ENCODE results near the gene JOSD1. TPM values are rescaled to one million over a fixed set of nuclear protein-coding genes. Genes with fewer than 3 reads are reported as not detected.

Gene JOSD1
- total RNA-seq, 1 donor from 2014 or later: 52.1 TPM

DNA sequence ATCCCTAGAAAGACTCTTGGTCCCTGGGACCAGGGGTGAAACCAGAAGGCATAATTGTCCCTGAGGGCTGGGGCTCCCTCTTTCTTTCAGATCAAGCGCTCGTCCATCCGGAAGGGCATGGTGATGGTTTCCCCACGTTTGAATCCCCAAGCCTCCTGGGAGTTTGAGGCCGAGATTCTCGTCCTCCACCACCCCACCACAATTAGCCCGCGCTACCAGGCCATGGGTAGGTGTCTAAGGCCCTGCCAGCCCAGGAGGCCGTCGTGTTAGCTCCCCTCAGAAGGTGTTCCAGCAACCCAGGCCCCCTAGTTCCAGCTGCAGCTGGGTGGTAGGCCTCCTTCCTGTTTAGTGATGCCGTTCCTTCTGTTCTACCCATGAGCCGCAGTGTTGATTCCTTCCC, 26.4 kb upstream of the JOSD1 start:
- no peak for TF ChIP-seq CTCF (IDR thresholded peaks at IDR 0.05)
- ATAC-seq: no peak
- intact Hi-C loops (cut with DNase I): no loop called here
- Histone ChIP-seq H3K9me3 (no peaks in the 10 kb centered on the region), H3K27ac (no peak overlapping the region), H3K27me3 (no peaks in the 10 kb centered on the region), H3K4me1 (no peaks in the 10 kb centered on the region), H3K4me3 (no peak overlapping the region), H3K36me3 (peaks cover 94% of the 10 kb centered on the region)
- DNase-seq: no peak

DNA sequence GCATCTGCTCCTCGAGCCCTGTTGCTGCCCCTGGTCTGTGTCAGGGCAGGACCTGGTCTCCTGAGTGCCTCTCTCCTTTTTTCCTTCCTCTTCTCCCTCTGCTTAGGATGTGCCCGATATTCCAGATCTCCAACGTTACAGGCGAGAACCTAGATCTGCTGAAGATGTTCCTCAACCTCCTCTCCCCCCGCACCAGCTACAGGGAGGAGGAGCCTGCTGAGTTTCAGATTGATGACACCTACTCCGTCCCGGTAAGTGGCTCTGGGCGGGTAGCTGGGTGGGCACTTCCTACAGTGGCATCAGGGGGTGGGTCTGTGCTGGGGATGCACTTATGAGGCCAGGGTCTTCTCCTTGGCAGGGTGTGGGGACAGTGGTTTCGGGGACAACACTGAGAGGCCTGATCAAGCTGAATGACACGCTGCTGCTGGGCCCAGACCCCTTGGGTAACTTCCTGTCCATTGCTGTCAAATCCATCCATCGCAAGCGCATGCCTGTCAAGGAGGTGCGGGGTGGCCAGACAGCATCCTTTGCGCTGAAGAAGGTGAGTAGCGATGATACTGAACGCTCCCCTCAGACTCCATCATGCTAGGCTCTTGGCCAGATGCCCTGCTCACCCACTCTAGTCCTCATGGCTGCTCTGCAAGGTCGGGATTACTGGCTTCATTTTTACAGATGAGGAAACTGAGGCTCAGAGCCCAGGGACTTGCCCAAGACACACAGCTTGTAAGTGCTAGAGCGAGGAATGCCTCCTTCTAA, 25.3 kb upstream of the JOSD1 start:
- peaks cover 99% of the 10 kb centered on the region for H3K36me3 ChIP-seq
- H3K4me1 ChIP-seq: no peaks in the 10 kb centered on the region
- no peak overlapping the region for H3K4me3 ChIP-seq
- H3K9me3 ChIP-seq: no peaks in the 10 kb centered on the region
- H3K27ac ChIP-seq: no peak overlapping the region
- DNase-seq (no peak), ATAC-seq (no peak)
- intact Hi-C loops (cut with DNase I): no loop called here
- no peaks in the 10 kb centered on the region for H3K27me3 ChIP-seq
- TF ChIP-seq CTCF (IDR thresholded peaks at IDR 0.05): no peak

DNA sequence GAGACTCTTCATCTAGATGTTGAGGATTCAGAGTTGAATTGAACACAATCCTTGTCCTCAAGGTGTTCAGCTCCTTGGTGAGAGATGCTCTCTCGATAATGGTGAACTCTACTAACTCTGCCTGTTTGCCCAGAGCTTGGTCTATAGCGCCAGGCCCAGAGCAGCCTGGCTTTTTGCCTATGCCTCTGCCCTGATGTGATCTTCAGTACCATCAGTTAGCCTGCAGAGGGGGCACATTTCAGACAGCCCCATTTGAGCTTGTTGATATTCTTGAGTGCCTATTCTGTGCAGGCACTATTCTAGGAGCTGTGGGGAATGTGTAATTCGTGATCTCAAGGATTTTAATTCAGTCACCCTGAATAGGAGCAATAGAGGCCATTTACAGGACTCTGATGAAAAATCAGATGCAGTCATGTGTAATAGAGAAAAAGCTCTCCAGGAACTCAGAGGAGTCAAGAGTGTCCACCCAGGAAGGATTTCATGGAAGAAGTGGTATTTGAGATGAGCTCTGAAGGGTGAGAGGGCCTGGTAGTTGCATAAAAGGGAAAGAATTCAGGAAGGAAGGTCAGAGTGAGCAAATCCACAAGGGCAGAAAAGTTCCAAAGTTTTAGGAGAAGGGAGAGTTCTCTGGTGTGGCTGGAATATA, 24.3 kb upstream of the JOSD1 start:
- H3K4me1 ChIP-seq: no peaks in the 10 kb centered on the region
- H3K27me3 ChIP-seq: no peaks in the 10 kb centered on the region
- H3K4me3 ChIP-seq: no peak overlapping the region
- no peak overlapping the region for H3K27ac ChIP-seq
- no peaks in the 10 kb centered on the region for H3K9me3 ChIP-seq
- peak; percentile 45 for ATAC-seq
- peak; percentile 34 for TF ChIP-seq CTCF (IDR thresholded peaks at IDR 0.05)
- intact Hi-C loops (cut with DNase I): no loop called here
- H3K36me3 ChIP-seq: peaks cover 99% of the 10 kb centered on the region
- no peak for DNase-seq

- no peak for DNase-seq
- no peaks in the 10 kb centered on the region for H3K27me3 ChIP-seq
- no peak overlapping the region for H3K27ac ChIP-seq
- intact Hi-C loops (cut with DNase I): no loop called here
- H3K4me3 ChIP-seq: no peak overlapping the region
- ATAC-seq: no peak
- no peaks in the 10 kb centered on the region for H3K9me3 ChIP-seq
- TF ChIP-seq CTCF (IDR thresholded peaks at IDR 0.05): no peak
- peaks cover 91% of the 10 kb centered on the region for H3K36me3 ChIP-seq
- no peaks in the 10 kb centered on the region for H3K4me1 ChIP-seq
Observed at GRCh38 chr22:38724176-38724575, 23.4 kb upstream of the JOSD1 start.

GRCh38 chr22:38721551-38721950, 20.8 kb upstream of the JOSD1 start:
- DNase-seq: no peak
- H3K9me3 ChIP-seq: no peaks in the 10 kb centered on the region
- intact Hi-C loops (cut with DNase I): no loop called here
- H3K4me1 ChIP-seq: no peaks in the 10 kb centered on the region
- no peak overlapping the region for H3K4me3 ChIP-seq
- no peak for TF ChIP-seq CTCF (IDR thresholded peaks at IDR 0.05)
- no peak for ATAC-seq
- H3K27ac ChIP-seq: no peak overlapping the region
- no peaks in the 10 kb centered on the region for H3K27me3 ChIP-seq
- peaks cover 78% of the 10 kb centered on the region for H3K36me3 ChIP-seq

Measured in upper lobe of right lung (tissue), 1 donor.